ENCODE results near the gene ZIM2.

- no peak for TF ChIP-seq FIP1L1 (IDR thresholded peaks at IDR 0.05; ENCODE audit: low read depth, low read length, poor library complexity, severe bottlenecking)
- no peak for TF ChIP-seq ZBED1 (IDR thresholded peaks at IDR 0.05)
- no peak for TF ChIP-seq SMC3 (conservative IDR thresholded peaks at IDR 0.05; ENCODE audit: insufficient read depth, low read depth, low read length)
- TF ChIP-seq ZBTB11 (CRISPR knock-in tag; IDR thresholded peaks at IDR 0.05): no peak
- TF ChIP-seq ATF3 (IDR thresholded peaks at IDR 0.05): no peak
- no peak for TF ChIP-seq ATF3 (CRISPR knock-in tag; conservative IDR thresholded peaks at IDR 0.05)
- TF ChIP-seq CCAR2 (IDR thresholded peaks at IDR 0.05; ENCODE audit: low read depth, low read length): no peak
- no peak for TF ChIP-seq POLR2AphosphoS5 (IDR thresholded peaks at IDR 0.05; ENCODE audit: control insufficient read depth, insufficient read depth, low read depth, low read length)
- TF ChIP-seq ZNF408 (CRISPR knock-in tag; IDR thresholded peaks at IDR 0.05; ENCODE audit: low read depth): no peak
- no peak for TF ChIP-seq EP300 (IDR thresholded peaks at IDR 0.05; ENCODE audit: low read length)
- TF ChIP-seq ZNF124 (CRISPR knock-in tag; IDR thresholded peaks at IDR 0.05): no peak
- TF ChIP-seq EZH2 (IDR thresholded peaks at IDR 0.05; ENCODE audit: borderline replicate concordance, low read depth, low read length): no peak
Measured at GRCh38 chr19:56885173-56885985, 44.9 kb upstream of the ZIM2 start.
